NCI-H524 treated with DMSO at 0.1 percent for 48 hours (cell line): ENCODE data around the gene MSMO1.
"Not testable (repeated sequence)": the region's sequence is repeated elsewhere in the genome, so short reads cannot be mapped to it uniquely, and the experiment has no call there.

ENCODE experiments used
- DNase-seq: peaks from one replicate; lab custom pipeline; 2025; lab: John Stamatoyannopoulos, UW

MSMO1 gene

GRCh38 chr4:165324918-165325304 lies 2.6 kb upstream of the MSMO1 start:
- DNase-seq, result no peak

DNA sequence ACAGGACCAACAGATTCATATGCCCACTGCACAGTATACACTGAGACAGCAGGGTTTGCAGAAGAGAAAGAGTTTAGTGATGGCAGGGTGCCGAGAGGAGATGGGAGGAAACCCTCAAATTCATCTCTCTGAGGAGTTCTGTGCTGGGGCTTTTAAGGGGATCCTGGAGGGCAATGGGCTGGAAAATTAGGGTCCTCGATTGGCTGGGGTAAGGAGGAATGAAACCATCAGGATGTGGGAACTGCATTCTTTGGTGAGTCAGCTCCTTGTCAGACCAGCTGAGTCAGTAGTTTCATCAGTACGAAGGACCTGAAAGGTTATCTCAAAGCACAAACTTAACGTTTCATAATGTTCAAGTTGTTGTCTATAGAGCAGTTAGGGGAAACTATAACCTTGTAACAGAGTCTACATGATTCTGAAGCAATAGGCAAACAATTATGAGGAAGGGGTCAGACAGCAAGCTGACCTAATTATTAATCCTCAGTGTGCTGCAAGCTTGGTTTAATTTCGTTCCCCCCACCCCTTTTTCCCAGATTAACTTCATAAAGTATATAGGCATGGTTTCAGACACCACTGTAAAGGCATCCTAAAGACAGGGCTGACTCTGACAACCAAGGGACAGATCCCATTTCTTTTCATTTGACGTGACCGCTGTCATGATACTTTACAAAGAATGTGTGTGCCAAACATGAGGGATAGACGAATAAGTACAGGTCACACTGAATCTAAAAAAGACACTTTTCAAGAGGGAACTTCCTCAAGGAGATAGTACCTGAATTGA lies 1.5 kb upstream of the MSMO1 start:
- DNase-seq, result no peak

DNA sequence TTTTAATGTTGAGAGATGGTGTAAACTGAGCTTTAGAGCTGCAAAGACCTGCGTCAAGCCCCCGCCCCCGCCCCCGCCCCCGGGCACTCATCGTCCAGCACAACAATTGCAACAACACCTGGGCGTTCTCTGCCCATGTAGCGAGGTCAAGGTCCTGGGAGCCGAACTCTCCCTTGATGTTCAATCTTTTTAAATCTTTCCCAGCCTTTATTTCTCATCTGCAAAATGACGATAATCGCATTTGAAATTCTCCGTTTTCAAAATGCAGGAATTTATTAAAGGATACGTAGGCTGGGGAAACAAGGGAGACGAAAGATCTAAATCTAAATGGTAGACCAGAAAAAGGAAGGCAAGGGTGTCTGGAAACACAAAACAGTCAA lies 648 bp upstream of the MSMO1 start:
- DNase-seq, result no peak

DNA sequence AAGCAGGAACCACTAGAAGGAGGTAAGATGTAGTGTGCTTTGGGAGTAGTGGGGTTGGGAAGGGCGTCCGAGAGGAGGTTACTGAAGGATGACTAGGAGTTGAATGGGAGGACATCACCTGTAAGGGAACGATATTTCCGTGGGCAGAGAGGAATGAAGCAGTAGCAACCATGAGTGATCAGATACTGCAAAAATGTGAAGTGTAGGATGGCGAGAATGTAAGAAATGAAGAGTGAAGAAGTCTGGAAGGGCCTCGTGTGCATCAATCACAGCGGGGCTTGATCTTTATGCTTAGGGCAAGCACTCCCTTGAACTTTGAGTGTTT lies 594 bp downstream of the MSMO1 start:
- no peak for DNase-seq

DNA sequence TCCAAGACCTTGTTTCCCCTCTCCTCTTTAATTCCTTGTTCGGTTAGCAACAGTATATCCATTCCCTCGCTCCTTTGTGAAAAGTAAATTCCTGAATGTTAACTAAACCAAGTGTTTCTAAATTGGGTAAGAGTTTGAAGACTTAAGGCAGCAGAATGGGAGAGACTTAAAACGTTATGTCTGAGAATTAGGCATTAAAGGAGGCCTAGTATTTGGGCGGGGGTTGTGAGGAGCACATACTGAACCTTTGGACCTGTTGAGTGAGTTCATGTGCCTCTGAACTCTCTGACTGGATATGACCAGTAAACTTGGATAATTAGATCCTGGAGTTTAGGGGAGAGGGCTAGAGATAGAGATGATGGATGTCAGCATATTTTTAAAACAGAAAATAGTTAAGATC lies 1.2 kb downstream of the MSMO1 start:
- no peak for DNase-seq

DNA sequence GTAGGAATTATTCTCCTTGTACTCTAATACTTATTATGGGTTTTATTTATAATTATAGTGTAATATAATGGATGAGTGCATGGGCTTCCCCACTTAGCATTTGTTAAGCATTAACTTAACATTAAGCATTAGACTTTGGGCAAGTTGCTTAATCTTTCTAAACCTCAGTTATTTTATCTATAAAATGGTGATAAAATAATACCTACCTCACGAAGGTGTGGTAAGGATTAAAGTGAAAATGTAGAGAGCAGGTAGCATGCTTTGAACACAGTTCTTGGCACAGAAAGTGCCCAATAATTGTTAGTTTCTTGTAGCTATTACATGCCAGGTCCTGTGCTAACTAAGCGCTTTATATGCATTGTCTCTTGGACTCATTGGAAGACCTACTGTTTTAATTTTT lies 2.6 kb downstream of the MSMO1 start:
- no peak for DNase-seq

DNA sequence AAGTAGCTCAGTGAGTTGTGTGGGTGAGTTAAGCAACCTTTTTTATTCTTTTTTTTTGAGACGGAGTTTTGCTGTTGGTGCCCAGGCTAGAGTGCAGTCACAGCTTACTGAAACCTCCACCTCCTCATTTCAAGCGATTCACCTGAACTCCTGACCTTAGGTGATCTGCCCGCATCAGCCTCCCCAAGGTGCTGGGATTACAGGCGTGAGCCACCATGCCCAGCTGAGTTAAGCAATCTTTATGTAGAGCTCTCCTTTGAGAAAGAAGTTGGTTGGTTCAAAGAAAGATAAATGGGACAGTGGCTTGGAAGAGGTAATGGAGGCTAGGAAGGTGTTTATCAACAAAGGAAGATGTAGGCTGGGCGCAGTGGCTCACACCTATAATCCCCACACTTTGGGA lies 3.2 kb downstream of the MSMO1 start:
- DNase-seq, result no peak

- DNase-seq, result no peak
These were observed 3.9 kb downstream of the MSMO1 start for GRCh38 chr4:165331359-165331758.

DNA sequence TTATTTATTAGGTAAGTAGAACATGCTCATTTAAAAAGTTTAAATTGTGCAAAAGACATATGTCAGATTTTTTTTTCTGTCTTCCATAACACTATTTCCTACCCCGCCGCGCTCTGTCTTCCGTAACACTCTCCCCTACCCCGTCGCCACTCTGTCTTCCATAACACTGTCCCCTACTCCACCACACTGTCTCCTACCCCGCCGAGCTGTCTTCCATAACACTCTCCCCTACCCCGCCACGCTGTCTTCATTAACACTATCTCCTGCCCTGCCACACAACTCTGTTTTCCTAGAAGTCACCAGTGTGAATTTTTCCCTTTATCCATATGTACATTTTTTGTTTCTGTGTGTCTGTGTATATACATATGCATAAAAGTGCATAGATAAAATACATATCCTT lies 4.4 kb downstream of the MSMO1 start:
- no peak for DNase-seq

DNA sequence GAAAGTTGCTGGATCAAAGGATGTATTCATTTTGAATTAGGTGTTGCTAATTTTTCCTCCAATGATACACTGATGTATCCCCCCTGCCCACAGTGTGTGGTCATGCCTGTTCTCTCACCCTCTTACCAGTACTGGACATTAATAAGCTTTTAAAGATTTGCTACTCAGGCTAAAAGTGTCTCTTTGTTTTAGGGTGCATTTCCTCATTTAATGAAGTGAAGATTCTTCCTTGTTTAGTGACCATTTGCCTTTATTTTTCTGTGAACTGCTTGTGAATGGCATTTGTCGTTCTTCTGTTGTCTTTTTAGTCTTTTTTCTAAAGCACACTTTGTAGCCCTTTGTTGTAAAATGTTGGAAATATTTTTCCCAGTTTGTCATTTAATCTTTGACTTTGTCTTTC lies 5.0 kb downstream of the MSMO1 start:
- DNase-seq, result no peak

GRCh38 chr4:165335163-165335703 lies 7.8 kb downstream of the MSMO1 start:
- no peak for DNase-seq

GRCh38 chr4:165336743-165337142 lies 9.3 kb downstream of the MSMO1 start:
- DNase-seq, result no peak

- not testable (repeated sequence) for DNase-seq
These were observed 14.9 kb downstream of the MSMO1 start for GRCh38 chr4:165342340-165342739.

- no peak for DNase-seq
These were observed 16.1 kb downstream of the MSMO1 start for GRCh38 chr4:165343353-165344191.

- DNase-seq, result no peak
These were observed 18.4 kb downstream of the MSMO1 start for GRCh38 chr4:165345666-165346417.

DNA sequence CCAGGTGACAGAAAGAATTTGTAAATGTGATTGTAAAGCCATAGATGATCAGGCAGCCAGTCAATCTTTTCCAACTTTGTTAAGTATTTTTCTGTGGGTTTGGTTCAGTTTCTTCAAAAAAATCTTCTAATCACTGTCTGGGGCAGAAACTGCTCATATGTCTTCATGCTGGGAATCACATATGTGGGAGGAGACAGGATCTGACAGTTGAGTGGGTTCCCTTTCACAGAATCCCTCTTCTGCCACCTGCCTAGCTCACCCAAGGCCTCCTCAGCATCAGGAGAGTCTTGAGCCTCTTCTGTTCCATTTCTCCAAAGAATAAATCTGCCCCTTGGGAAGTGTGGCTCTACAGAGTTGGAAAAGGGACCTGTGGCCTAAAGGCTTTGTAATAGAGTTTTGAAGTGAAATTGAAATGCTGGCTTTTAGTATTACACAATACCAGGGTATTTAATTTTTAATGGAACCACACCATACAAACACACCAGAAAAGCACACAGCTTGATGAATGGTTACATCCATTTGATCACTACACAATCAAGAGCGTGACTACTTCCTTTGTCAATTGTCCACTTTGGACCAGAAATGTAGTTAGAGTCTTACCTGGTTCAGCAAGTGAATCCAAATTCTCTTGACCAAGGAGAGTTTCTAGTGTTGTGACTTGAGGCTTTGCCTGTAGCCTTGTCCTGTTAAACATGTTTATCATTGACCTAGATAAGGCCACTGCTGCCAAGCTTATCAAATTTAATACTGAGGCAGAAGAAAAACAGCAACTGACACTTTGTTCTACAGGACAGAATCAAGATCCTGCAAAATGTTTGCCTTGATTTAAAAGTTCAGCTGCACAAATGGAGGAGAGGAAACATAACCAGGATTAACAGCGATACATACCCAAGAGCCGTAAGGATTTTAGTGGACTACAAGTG lies 20.4 kb downstream of the MSMO1 start:
- DNase-seq, result no peak

GRCh38 chr4:165351359-165352130 lies 24.1 kb downstream of the MSMO1 start:
- no peak for DNase-seq

- DNase-seq, result no peak
These were observed 28.4 kb downstream of the MSMO1 start for GRCh38 chr4:165355900-165356300.

- no peak for DNase-seq
These were observed 32.0 kb downstream of the MSMO1 start for GRCh38 chr4:165359506-165359905.

- DNase-seq, result no peak
These were observed 32.7 kb downstream of the MSMO1 start for GRCh38 chr4:165360041-165360695.
